Immature natural killer cell (primary cell): ENCODE data around the gene ARHGAP8. TPM values are rescaled to one million over a fixed set of nuclear protein-coding genes. Genes with fewer than 3 reads are reported as not detected.

Source experiments
- DNase-seq, 3 donors: peaks; one replicate each; pipeline ENCODE4 v3.0.0; 2022; ENCODE audit warnings: mixed read lengths in 1 of 3
- H3K27ac Mint-ChIP-seq, 6 donors: one replicate each; pipeline ENCODE4 v1.8.0; 2020; ENCODE audit warnings: mixed read lengths in 6 of 6, mild to moderate bottlenecking in 5 of 6, inconsistent platforms in 4 of 6, moderate library complexity in 3 of 6
- H3K27me3 Mint-ChIP-seq, 3 donors: one replicate each; pipeline ENCODE4 v1.8.0; 2020 to 2021; ENCODE audit warnings: low read depth in 3 of 3, mild to moderate bottlenecking in 3 of 3, mixed read lengths in 3 of 3, moderate library complexity in 3 of 3, inconsistent platforms in 1 of 3
- H3K36me3 Mint-ChIP-seq, 3 donors: one replicate each; pipeline ENCODE4 v1.8.0; 2020; ENCODE audit warnings: mixed read lengths in 3 of 3, inconsistent platforms in 2 of 3, mild to moderate bottlenecking in 2 of 3
- H3K4me1 Mint-ChIP-seq, 2 donors: one replicate each; pipeline ENCODE4 v1.8.0; 2020; ENCODE audit warnings: inconsistent platforms in 2 of 2, mild to moderate bottlenecking in 2 of 2, mixed read lengths in 2 of 2, moderate library complexity in 1 of 2
- H3K4me3 Mint-ChIP-seq, 5 donors: one replicate each; pipeline ENCODE4 v1.8.0; 2020; ENCODE audit warnings: mild to moderate bottlenecking in 5 of 5, mixed read lengths in 5 of 5, inconsistent platforms in 3 of 5, moderate library complexity in 3 of 5
- H3K9me3 Mint-ChIP-seq, 6 donors: one replicate each; pipeline ENCODE4 v1.8.0; 2020; ENCODE audit warnings: mild to moderate bottlenecking in 6 of 6, mixed read lengths in 6 of 6, inconsistent platforms in 4 of 6, moderate library complexity in 3 of 6
- polyA plus RNA-seq, 3 donors: library from polyadenylated mRNA; unstranded; fragments of 300-500 nt; fragmentation: Illumina TruSeq; gene quantifications; one replicate each; pipeline ENCODE4 v1.2.3, GENCODE V29; 2021

The ARHGAP8 gene
- polyA plus RNA-seq, 3 donors from 2014 or later, result 0.60 to 2.0 TPM; not detected in 1

DNA sequence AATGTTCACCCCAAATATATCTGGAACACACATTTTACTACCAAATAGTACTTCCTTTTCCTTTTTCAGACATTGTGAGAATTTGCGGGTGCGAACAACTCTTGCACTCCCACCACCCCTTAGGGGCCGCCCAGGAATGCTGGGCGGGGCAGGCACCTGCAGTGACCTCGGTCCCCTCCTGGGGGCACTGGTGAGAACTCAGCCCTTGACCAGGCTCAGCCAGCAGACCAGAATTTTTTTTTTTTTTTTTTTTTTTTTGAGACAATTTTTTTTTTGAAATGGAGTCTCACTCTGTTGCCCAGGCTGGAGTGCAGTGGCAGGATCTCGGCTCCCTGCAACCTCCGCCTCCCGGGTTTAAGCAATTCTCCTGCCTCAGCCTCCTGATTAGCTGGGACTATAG lies 75.8 kb downstream of the ARHGAP8 start:
- DNase-seq, result peak in 1 of 3 donors; percentile 12
- Mint-ChIP-seq H3K9me3 (peaks cover 0 to 2% (median 0%) of the 10 kb centered on the region in 6 donors), H3K4me1 (peaks cover 11 to 14% of the 10 kb centered on the region in 2 donors), H3K4me3 (peak overlapping the region in 1 of 5 donors; percentile 62), H3K36me3 (peaks cover 0 to 10% (median 6%) of the 10 kb centered on the region in 3 donors), H3K27ac (no peak overlapping the region), H3K27me3 (peaks cover 3 to 6% (median 4%) of the 10 kb centered on the region in 3 donors)

GRCh38 chr22:44831885-44832284 lies 79.5 kb downstream of the ARHGAP8 start:
- Mint-ChIP-seq H3K4me1 (peaks cover 11 to 14% of the 10 kb centered on the region in 2 donors), H3K27ac (no peak overlapping the region), H3K9me3 (peaks cover 2 to 14% (median 7%) of the 10 kb centered on the region in 6 donors), H3K4me3 (no peak overlapping the region), H3K27me3 (peaks cover 0 to 4% (median 0%) of the 10 kb centered on the region in 3 donors), H3K36me3 (peaks cover 8 to 19% (median 15%) of the 10 kb centered on the region in 3 donors)
- DNase-seq, result no peak

- H3K4me3 Mint-ChIP-seq, result no peak overlapping the region
- DNase-seq, result no peak
- peaks cover 0 to 6% (median 0%) of the 10 kb centered on the region in 3 donors for H3K27me3 Mint-ChIP-seq
- no peak overlapping the region for H3K27ac Mint-ChIP-seq
- peaks cover 2 to 14% (median 7%) of the 10 kb centered on the region in 6 donors for H3K9me3 Mint-ChIP-seq
- H3K36me3 Mint-ChIP-seq, result peaks cover 4 to 18% (median 15%) of the 10 kb centered on the region in 3 donors
- H3K4me1 Mint-ChIP-seq, result no peaks in the 10 kb centered on the region
Observed at GRCh38 chr22:44834065-44834464, 81.7 kb downstream of the ARHGAP8 start.

- no peak overlapping the region for H3K27ac Mint-ChIP-seq
- H3K27me3 Mint-ChIP-seq, result peaks cover 0 to 6% (median 0%) of the 10 kb centered on the region in 3 donors
- peaks cover 2 to 14% (median 7%) of the 10 kb centered on the region in 6 donors for H3K9me3 Mint-ChIP-seq
- H3K36me3 Mint-ChIP-seq, result peaks cover 4 to 16% (median 15%) of the 10 kb centered on the region in 3 donors
- no peaks in the 10 kb centered on the region for H3K4me1 Mint-ChIP-seq
- no peak overlapping the region for H3K4me3 Mint-ChIP-seq
- no peak for DNase-seq
Observed at GRCh38 chr22:44837481-44837880, 85.1 kb downstream of the ARHGAP8 start.

- no peak overlapping the region for H3K27ac Mint-ChIP-seq
- H3K9me3 Mint-ChIP-seq, result peaks cover 1 to 14% (median 7%) of the 10 kb centered on the region in 6 donors
- no peak overlapping the region for H3K4me3 Mint-ChIP-seq
- H3K4me1 Mint-ChIP-seq, result no peaks in the 10 kb centered on the region
- peaks cover 4 to 15% (median 13%) of the 10 kb centered on the region in 3 donors for H3K36me3 Mint-ChIP-seq
- peaks cover 0 to 6% (median 0%) of the 10 kb centered on the region in 3 donors for H3K27me3 Mint-ChIP-seq
- no peak for DNase-seq
Observed at GRCh38 chr22:44838316-44839016, 86.1 kb downstream of the ARHGAP8 start.

DNA sequence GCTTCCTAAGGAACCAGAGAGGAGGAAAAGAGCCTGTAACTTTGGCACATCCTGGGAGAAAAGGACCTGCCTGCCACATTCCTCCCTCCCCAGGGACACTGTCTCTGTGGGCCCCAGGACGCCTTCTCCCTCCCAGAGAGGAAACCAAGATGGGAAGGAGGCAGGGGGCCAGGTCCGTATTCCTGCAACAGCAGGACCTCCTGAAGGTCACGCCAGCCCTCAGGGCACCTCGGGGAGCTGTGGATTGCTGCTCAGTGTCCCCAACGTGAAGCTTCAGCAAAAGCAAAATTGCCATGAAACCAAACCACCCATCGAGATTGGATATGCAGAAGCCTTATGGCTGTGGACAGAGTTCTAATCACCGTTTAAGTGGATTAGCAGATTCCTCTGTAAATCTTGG lies 86.7 kb downstream of the ARHGAP8 start:
- H3K4me1 Mint-ChIP-seq, result no peaks in the 10 kb centered on the region
- DNase-seq, result no peak
- no peak overlapping the region for H3K4me3 Mint-ChIP-seq
- peaks cover 1 to 14% (median 7%) of the 10 kb centered on the region in 6 donors for H3K9me3 Mint-ChIP-seq
- no peak overlapping the region for H3K27ac Mint-ChIP-seq
- peaks cover 0 to 6% (median 0%) of the 10 kb centered on the region in 3 donors for H3K27me3 Mint-ChIP-seq
- H3K36me3 Mint-ChIP-seq, result peaks cover 4 to 14% (median 11%) of the 10 kb centered on the region in 3 donors

GRCh38 chr22:44839721-44840120 lies 87.3 kb downstream of the ARHGAP8 start:
- Mint-ChIP-seq H3K4me1 (no peaks in the 10 kb centered on the region), H3K36me3 (peaks cover 3 to 13% (median 7%) of the 10 kb centered on the region in 3 donors), H3K4me3 (no peak overlapping the region), H3K9me3 (peaks cover 1 to 14% (median 8%) of the 10 kb centered on the region in 6 donors), H3K27ac (no peak overlapping the region), H3K27me3 (peaks cover 0 to 4% (median under 1%) of the 10 kb centered on the region in 3 donors)
- no peak for DNase-seq

DNA sequence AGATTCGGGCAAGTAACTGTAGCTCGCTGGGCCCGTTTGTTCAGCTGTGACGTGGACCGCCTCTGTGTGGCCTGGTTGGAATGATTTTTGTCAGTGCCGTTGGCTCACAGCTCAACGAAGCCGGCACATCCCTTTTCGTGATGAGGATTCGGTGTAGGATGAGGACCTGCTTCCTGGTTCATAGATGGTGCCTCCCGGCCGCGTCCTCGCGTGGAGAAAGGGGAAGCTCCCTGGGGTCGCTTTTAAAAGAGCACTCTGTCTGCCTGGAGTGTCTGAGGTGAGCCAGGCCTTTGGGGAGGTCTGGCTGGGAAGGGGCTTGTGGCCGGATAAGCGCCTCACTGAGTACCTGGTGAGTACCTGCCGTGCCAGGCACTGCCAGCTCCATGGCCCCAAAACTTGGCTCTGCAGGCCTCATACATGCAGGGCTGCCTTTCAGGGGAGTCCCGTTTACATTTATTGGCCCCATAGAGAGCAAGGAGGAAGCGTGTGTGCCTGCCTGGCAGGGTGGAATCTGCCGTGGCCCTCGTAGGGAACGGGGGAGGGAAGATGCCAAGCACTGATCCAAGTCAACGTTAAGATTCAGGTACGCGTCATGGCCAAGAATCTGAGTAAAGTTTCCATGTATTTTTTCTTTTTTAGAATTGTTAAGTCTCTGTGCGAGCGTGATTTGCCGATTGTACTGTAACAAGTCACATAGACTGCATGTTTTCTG lies 88.4 kb downstream of the ARHGAP8 start:
- peaks cover 0 to 12% (median 9%) of the 10 kb centered on the region in 6 donors for H3K9me3 Mint-ChIP-seq
- no peaks in the 10 kb centered on the region for H3K4me1 Mint-ChIP-seq
- H3K27me3 Mint-ChIP-seq, result peaks cover 0 to 3% (median 2%) of the 10 kb centered on the region in 3 donors
- DNase-seq, result no peak
- peaks cover 3 to 12% (median 5%) of the 10 kb centered on the region in 3 donors for H3K36me3 Mint-ChIP-seq
- H3K4me3 Mint-ChIP-seq, result no peak overlapping the region
- no peak overlapping the region for H3K27ac Mint-ChIP-seq

DNA sequence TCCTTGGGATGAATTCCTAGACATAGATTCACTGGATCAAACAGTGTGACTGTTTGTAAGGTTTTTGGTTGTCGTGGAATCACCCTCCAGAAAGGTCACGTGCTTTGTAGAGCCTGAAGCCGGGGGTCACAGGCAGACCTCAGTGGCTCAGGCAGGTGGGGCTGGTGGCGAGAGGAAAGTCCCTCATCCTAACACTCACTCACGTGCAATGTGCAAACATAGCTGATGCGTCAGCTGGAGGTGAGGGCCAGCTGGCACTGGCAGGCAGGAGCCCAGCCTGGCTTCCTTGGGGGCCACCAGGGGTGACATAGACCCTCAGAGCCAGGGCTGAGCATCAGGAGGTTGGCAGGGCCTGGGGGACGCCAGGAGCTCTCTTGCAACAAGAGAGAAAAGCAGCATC lies 90.0 kb downstream of the ARHGAP8 start:
- DNase-seq, result no peak
- no peak overlapping the region for H3K27ac Mint-ChIP-seq
- H3K9me3 Mint-ChIP-seq, result peaks cover 0 to 12% (median 6%) of the 10 kb centered on the region in 6 donors
- H3K36me3 Mint-ChIP-seq, result peaks cover 0 to 8% (median 5%) of the 10 kb centered on the region in 3 donors
- peaks cover 0 to 2% (median 2%) of the 10 kb centered on the region in 3 donors for H3K27me3 Mint-ChIP-seq
- no peak overlapping the region for H3K4me3 Mint-ChIP-seq
- H3K4me1 Mint-ChIP-seq, result no peaks in the 10 kb centered on the region

DNA sequence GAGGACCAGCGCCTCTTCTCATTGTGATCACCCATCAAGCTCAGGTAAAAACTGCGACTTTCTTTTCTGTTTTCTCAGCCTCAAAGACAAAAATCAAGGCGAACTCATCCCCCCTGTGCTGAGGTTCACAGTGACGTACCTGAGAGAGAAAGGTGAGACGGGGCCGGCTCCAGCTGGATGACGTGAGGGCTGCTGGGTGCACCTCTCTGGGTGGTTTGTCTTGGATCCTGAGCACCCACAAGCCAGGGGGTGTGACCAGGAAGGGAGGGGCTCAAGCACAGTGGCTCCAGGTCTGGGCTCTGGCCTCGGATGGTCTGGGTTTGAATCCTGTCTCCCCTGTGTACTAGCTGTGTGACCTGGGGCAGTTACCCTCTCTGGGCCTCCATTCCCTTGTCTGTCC lies 92.8 kb downstream of the ARHGAP8 start:
- no peak overlapping the region for H3K27ac Mint-ChIP-seq
- no peak for DNase-seq

GRCh38 chr22:44845796-44846720 lies 93.7 kb downstream of the ARHGAP8 start:
- DNase-seq, result no peak
- Mint-ChIP-seq H3K4me1 (no peaks in the 10 kb centered on the region), H3K4me3 (no peak overlapping the region), H3K27me3 (peaks cover 0 to 5% (median 2%) of the 10 kb centered on the region in 3 donors), H3K9me3 (peaks cover 0 to 12% (median 6%) of the 10 kb centered on the region in 6 donors), H3K27ac (no peak overlapping the region), H3K36me3 (peaks cover 0 to 11% (median 5%) of the 10 kb centered on the region in 3 donors)

More for the DNA sequence above, 92.8 kb downstream of the ARHGAP8 start:
- no peaks in the 10 kb centered on the region for H3K4me1 Mint-ChIP-seq
- peaks cover 0 to 12% (median 6%) of the 10 kb centered on the region in 6 donors for H3K9me3 Mint-ChIP-seq
- H3K4me3 Mint-ChIP-seq, result no peak overlapping the region
- peaks cover 0 to 10% (median 5%) of the 10 kb centered on the region in 3 donors for H3K36me3 Mint-ChIP-seq
- H3K27me3 Mint-ChIP-seq, result peaks cover 0 to 5% (median 0%) of the 10 kb centered on the region in 3 donors

DNA sequence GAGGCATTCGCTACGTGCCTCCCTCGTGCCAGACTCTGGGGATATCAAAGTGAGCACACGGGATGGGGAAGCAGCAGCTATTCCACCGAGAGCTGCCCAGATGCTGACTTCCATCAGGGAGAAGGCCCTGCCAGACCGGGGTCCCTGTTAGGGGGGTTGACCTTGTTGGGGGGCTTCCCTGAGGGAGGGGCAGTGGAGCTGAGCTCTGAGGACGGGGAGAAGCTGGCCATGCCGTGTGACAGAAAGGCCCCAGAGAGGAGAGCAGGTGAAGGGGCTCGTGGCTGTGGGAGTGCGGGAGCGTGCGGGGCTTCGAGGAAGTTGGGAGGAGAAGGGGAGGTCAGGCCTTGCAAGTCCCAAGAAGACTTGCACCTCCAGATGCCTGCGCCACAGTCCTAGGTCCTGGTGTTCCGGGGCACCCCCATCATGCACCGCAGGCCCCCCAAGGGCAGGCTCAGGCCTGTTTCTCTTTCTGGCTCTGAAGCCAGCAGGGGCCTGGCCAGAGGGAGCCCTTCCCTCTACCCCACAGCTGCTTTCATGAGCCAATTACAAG lies 94.4 kb downstream of the ARHGAP8 start:
- Mint-ChIP-seq H3K9me3 (peaks cover 0 to 12% (median 6%) of the 10 kb centered on the region in 6 donors), H3K27ac (no peak overlapping the region), H3K4me1 (no peaks in the 10 kb centered on the region), H3K36me3 (peaks cover 0 to 11% (median 5%) of the 10 kb centered on the region in 3 donors), H3K27me3 (peaks cover 0 to 5% (median 2%) of the 10 kb centered on the region in 3 donors), H3K4me3 (no peak overlapping the region)
- DNase-seq, result no peak

DNA sequence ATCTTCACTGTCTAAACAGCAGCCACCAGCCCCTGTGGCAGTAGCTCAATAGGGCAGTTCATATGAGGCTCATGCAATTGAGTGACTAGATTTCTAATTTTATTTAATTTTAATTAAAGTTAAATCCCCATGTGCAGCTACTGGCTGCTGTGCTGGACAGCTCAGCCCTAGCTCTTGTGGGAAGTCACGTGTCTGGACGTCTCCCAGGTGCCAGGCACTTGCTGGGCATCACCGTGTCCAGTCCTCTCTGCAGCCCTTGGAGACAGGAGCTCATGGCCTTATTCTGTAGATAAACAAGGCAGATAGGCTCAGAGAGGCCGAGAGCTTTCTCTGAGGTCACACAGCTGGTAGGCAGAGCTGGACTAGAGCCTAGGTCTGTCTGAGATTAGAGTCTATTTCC lies 95.0 kb downstream of the ARHGAP8 start:
- no peak for DNase-seq
- Mint-ChIP-seq H3K36me3 (peaks cover 0 to 11% (median 5%) of the 10 kb centered on the region in 3 donors), H3K27ac (no peak overlapping the region), H3K4me1 (no peaks in the 10 kb centered on the region), H3K4me3 (no peak overlapping the region), H3K9me3 (peaks cover 0 to 12% (median 6%) of the 10 kb centered on the region in 6 donors), H3K27me3 (peaks cover 0 to 5% (median 2%) of the 10 kb centered on the region in 3 donors)
